Measurements from ENCODE around the gene SLC25A27.

Gene SLC25A27

GRCh38 chr6:46667377-46667776 lies 14.6 kb downstream of the SLC25A27 start:
- TF ChIP-seq MAX (IDR thresholded peaks at IDR 0.05; ENCODE audit: low read depth, low read length) (no peak), POLR2A (IDR thresholded peaks at IDR 0.05; ENCODE audit: extremely low read depth, insufficient read length) (no peak), MYC (IDR thresholded peaks at IDR 0.05; ENCODE audit: low read depth, low read length) (no peak), CTCF (IDR thresholded peaks at IDR 0.05; ENCODE audit: low read depth, low read length) (no peak)
- H3K4me3 ChIP-seq (ENCODE audit: low read depth, low read length), result no peak overlapping the region
- no peak for DNase-seq (ENCODE audit: low read depth)

- no peak for DNase-seq (ENCODE audit: low read depth)
- no peak for TF ChIP-seq MAX (IDR thresholded peaks at IDR 0.05; ENCODE audit: low read depth, low read length)
- no peak for TF ChIP-seq POLR2A (IDR thresholded peaks at IDR 0.05; ENCODE audit: extremely low read depth, insufficient read length)
- TF ChIP-seq MYC (IDR thresholded peaks at IDR 0.05; ENCODE audit: low read depth, low read length), result no peak
- no peak for TF ChIP-seq CTCF (IDR thresholded peaks at IDR 0.05; ENCODE audit: low read depth, low read length)
- H3K4me3 ChIP-seq (ENCODE audit: low read depth, low read length), result no peak overlapping the region
Measured at GRCh38 chr6:46674410-46674809, 21.6 kb downstream of the SLC25A27 start.

- DNase-seq (ENCODE audit: low read depth), result no peak
- TF ChIP-seq MAX (IDR thresholded peaks at IDR 0.05; ENCODE audit: low read depth, low read length), result no peak
- no peak for TF ChIP-seq POLR2A (IDR thresholded peaks at IDR 0.05; ENCODE audit: extremely low read depth, insufficient read length)
- TF ChIP-seq MYC (IDR thresholded peaks at IDR 0.05; ENCODE audit: low read depth, low read length), result no peak
- no peak for TF ChIP-seq CTCF (IDR thresholded peaks at IDR 0.05; ENCODE audit: low read depth, low read length)
- no peak overlapping the region for H3K4me3 ChIP-seq (ENCODE audit: low read depth, low read length)
Measured at GRCh38 chr6:46676604-46677313, 24.0 kb downstream of the SLC25A27 start.

GRCh38 chr6:46677314-46677654 lies 24.5 kb downstream of the SLC25A27 start:
- DNase-seq (ENCODE audit: low read depth), result peak; percentile 18
- H3K4me3 ChIP-seq (ENCODE audit: low read depth, low read length), result no peak overlapping the region
- TF ChIP-seq CTCF (IDR thresholded peaks at IDR 0.05; ENCODE audit: low read depth, low read length), result peak; percentile 71
- TF ChIP-seq MAX (IDR thresholded peaks at IDR 0.05; ENCODE audit: low read depth, low read length), result no peak
- no peak for TF ChIP-seq POLR2A (IDR thresholded peaks at IDR 0.05; ENCODE audit: extremely low read depth, insufficient read length)

- H3K4me3 ChIP-seq (ENCODE audit: low read depth, low read length), result no peak overlapping the region
- DNase-seq (ENCODE audit: low read depth), result no peak
- TF ChIP-seq MAX (IDR thresholded peaks at IDR 0.05; ENCODE audit: low read depth, low read length), result no peak
- TF ChIP-seq POLR2A (IDR thresholded peaks at IDR 0.05; ENCODE audit: extremely low read depth, insufficient read length), result no peak
- no peak for TF ChIP-seq CTCF (IDR thresholded peaks at IDR 0.05; ENCODE audit: low read depth, low read length)
- no peak for TF ChIP-seq MYC (IDR thresholded peaks at IDR 0.05; ENCODE audit: low read depth, low read length)
Measured at GRCh38 chr6:46684771-46685170, 32.0 kb downstream of the SLC25A27 start.

All from NB4 (cell line).